ENCODE results near the gene CES4A. TPM values are rescaled to one million over a fixed set of nuclear protein-coding genes. Genes with fewer than 3 reads are reported as not detected.

The CES4A gene
- total and polyA plus RNA-seq, 7 donors, result 4.2 to 41.3 (median 6.0) TPM

- ATAC-seq (no peak), DNase-seq (no peak)
- Histone ChIP-seq H3K27ac (no peak overlapping the region), H3K27me3 (ENCODE audit: insufficient read depth in 3 of 3, low read length in 2 of 3) (no peaks in the 10 kb centered on the region), H3K36me3 (ENCODE audit: insufficient read depth in 1 of 2, low read depth in 1 of 2) (no peaks in the 10 kb centered on the region), H3K9me3 (no peaks in the 10 kb centered on the region), H3K4me3 (no peak overlapping the region), H3K4me1 (peaks cover 9% of the 10 kb centered on the region)
- intact Hi-C loops (cut with DNase I), result loop anchor here (5.0 to 10.0 kb wide), 3 partner anchors 87 to 142 kb away; partner anchors contain the start of genes FBXL8 (in 1 of the 2), PHAF1 (in 1 of the 2) and TRADD (in 1 of the 2)
- TF ChIP-seq CTCF (IDR thresholded peaks at IDR 0.05), result no peak
- WGBS, 3 donors, result 94 to 98% (median 96%) methylated on average over 9 of the region's 9 CpGs
Observed at GRCh38 chr16:67015313-67015731, 26.9 kb downstream of the CES4A start.

GRCh38 chr16:67016143-67016542 lies 27.8 kb downstream of the CES4A start:
- no peak for TF ChIP-seq CTCF (IDR thresholded peaks at IDR 0.05)
- Histone ChIP-seq H3K4me3 (no peak overlapping the region), H3K27me3 (ENCODE audit: insufficient read depth in 3 of 3, low read length in 2 of 3) (no peaks in the 10 kb centered on the region), H3K9me3 (no peaks in the 10 kb centered on the region), H3K27ac (no peak overlapping the region), H3K36me3 (ENCODE audit: insufficient read depth in 1 of 2, low read depth in 1 of 2) (no peaks in the 10 kb centered on the region), H3K4me1 (peaks cover 9% of the 10 kb centered on the region)
- intact Hi-C loops (cut with DNase I), result loop anchor here (1.0 to 10.0 kb wide), 4 partner anchors 86 to 141 kb away; partner anchors contain the start of genes FBXL8 (in 1 of the 2), PHAF1 (in 1 of the 2) and TRADD (in 1 of the 2)
- ATAC-seq (no peak), DNase-seq (no peak)

- intact Hi-C loops (cut with DNase I), result loop anchor here (1.0 to 10.0 kb wide), 4 partner anchors 85 to 140 kb away; partner anchors contain the start of genes FBXL8 (in 1 of the 2), PHAF1 (in 1 of the 2) and TRADD (in 1 of the 2)
- DNase-seq, result no peak
Observed at GRCh38 chr16:67016681-67017420, 28.5 kb downstream of the CES4A start.

GRCh38 chr16:67017421-67017750 lies 29.0 kb downstream of the CES4A start:
- ATAC-seq, result no peak
- no peak overlapping the region for H3K27ac ChIP-seq
- peaks cover 9% of the 10 kb centered on the region for H3K4me1 ChIP-seq
- TF ChIP-seq CTCF (IDR thresholded peaks at IDR 0.05), result no peak
- H3K27me3 ChIP-seq (ENCODE audit: insufficient read depth in 3 of 3, low read length in 2 of 3), result no peaks in the 10 kb centered on the region
- no peak for DNase-seq
- no peaks in the 10 kb centered on the region for H3K9me3 ChIP-seq
- intact Hi-C loops (cut with DNase I), result loop anchor here (5.0 to 10.0 kb wide), 3 partner anchors 85 to 140 kb away; partner anchors contain the start of genes FBXL8 (in 1 of the 2), PHAF1 (in 1 of the 2) and TRADD (in 1 of the 2)
- H3K36me3 ChIP-seq (ENCODE audit: insufficient read depth in 1 of 2, low read depth in 1 of 2), result no peaks in the 10 kb centered on the region
- 86 to 88% (median 87%) methylated on average over 4 of the region's 4 CpGs for WGBS, 3 donors
- no peak overlapping the region for H3K4me3 ChIP-seq

More at GRCh38 chr16:67016681-67017420, 28.5 kb downstream of the CES4A start:
- no peak for TF ChIP-seq CTCF (IDR thresholded peaks at IDR 0.05)
- Histone ChIP-seq H3K36me3 (ENCODE audit: insufficient read depth in 1 of 2, low read depth in 1 of 2) (no peaks in the 10 kb centered on the region), H3K27me3 (ENCODE audit: insufficient read depth in 3 of 3, low read length in 2 of 3) (no peaks in the 10 kb centered on the region), H3K9me3 (no peaks in the 10 kb centered on the region), H3K4me3 (no peak overlapping the region), H3K27ac (no peak overlapping the region), H3K4me1 (peaks cover 9% of the 10 kb centered on the region)
- WGBS, 3 donors, result 82 to 86% (median 82%) methylated on average over 5 of the region's 5 CpGs
- ATAC-seq, result no peak
